Measurements from ENCODE around the gene GDA. TPM values are rescaled to one million over a fixed set of nuclear protein-coding genes. Genes with fewer than 3 reads are reported as not detected.

Gene GDA
- total and polyA plus RNA-seq, 12 donors, result 0.11 to 5.5 (median 0.39) TPM; not detected in 3

GRCh38 chr9:72300873-72301272, 151.6 kb downstream of the GDA start:
- 84 to 86% methylated on average over 4 of the region's 4 CpGs for WGBS, 2 donors
- intact Hi-C loops (cut with DNase I), result loop anchor here in 3 of 10 donors (5.0 to 10.0 kb wide), 3 partner anchors 54 to 61 kb away; no protein-coding TSS in a partner anchor
- no peak for TF ChIP-seq CTCF (IDR thresholded peaks at IDR 0.05)

More at GRCh38 chr9:72300873-72301272, 151.6 kb downstream of the GDA start:
- Histone ChIP-seq H3K27me3 (no peaks in the 10 kb centered on the region), H3K36me3 (no peaks in the 10 kb centered on the region), H3K27ac (no peak overlapping the region), H3K4me1 (peaks cover 0 to 41% (median 8%) of the 10 kb centered on the region in 9 donors), H3K4me3 (no peak overlapping the region), H3K9me3 (no peaks in the 10 kb centered on the region)
- ATAC-seq (no peak), DNase-seq (no peak)

Other genes with a start within 250 kb of the GDA start
- 10 to 100 TPM in 4 of 10 donors, 1 to 10 TPM in 6; 8.5 to 14.8 (median 9.7) TPM for gene ABHD17B, start 238.2 kb upstream of the GDA start, total RNA-seq
- gene ABHD17B, start 238.2 kb upstream of the GDA start, polyA plus RNA-seq, result 1 to 10 TPM; 2.6 to 5.1 TPM
- gene C9orf85, start 237.8 kb upstream of the GDA start, total RNA-seq, result 1 to 10 TPM; 3.8 to 8.5 (median 6.1) TPM
- gene C9orf85, start 237.8 kb upstream of the GDA start, polyA plus RNA-seq, result 1 to 10 TPM; 5.7 to 7.2 TPM
- not detected for gene C9orf57, start 88.8 kb upstream of the GDA start, total RNA-seq
- not detected for gene C9orf57, start 88.8 kb upstream of the GDA start, polyA plus RNA-seq
- 100 to 1,000 TPM; 158 to 280 (median 230) TPM for gene ZFAND5, start 215.8 kb downstream of the GDA start, total RNA-seq
- 100 to 1,000 TPM in 1 of 2 donors, 10 to 100 TPM in 1; 66.7 to 147 TPM for gene ZFAND5, start 215.8 kb downstream of the GDA start, polyA plus RNA-seq